GM19324 (cell line): ENCODE data around the gene TMEM100.

Experiments
- ATAC-seq: cut with Tn5 transposase; IDR thresholded peaks from one replicate; pipeline ENCODE4 v1.9.1; 2021; ENCODE audit warnings: mild to moderate bottlenecking, moderate library complexity; ENCODE audit not compliant: unreplicated experiment, low FRiP score

The TMEM100 gene

GRCh38 chr17:55720919-55721836 lies 1.5 kb downstream of the TMEM100 start:
- ATAC-seq: no peak

DNA sequence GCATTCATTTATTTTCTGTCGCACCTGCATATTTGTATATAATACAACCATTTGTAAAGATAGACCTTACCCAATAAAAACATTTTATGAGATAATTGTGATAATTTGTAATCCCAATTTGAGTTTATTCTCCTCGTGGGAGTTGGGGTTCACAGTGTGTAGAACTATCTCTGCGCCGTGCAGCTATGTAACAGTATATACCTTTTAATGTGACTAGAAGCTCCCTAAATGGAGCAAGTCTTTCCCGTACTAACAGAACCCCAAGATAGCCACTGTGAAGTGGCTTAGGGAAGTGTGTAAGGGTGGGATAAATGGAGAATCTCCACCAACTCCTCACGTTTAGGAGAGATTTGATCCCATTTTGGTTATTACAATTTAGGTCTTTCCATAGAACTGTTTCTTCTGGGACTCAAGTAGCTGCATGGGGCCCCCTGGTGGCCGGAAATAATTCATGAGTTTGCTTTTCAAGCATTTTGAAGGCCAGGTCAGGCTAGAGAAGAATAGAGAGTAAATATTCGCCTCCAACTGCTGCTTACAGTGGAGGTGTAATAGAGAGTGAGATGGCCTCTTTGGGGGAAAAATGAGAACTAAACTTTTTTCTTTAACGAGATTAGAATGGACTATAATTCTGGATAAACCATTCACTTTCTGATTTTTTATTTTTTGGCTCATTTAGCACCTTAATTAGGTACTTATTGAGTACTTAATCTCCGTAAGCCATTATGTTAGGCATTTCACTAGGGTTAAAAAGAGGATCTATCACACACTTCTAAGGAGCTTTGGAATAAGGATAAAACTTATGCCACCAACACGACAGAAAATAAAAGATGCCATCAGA lies 4.5 kb downstream of the TMEM100 start:
- no peak for ATAC-seq

DNA sequence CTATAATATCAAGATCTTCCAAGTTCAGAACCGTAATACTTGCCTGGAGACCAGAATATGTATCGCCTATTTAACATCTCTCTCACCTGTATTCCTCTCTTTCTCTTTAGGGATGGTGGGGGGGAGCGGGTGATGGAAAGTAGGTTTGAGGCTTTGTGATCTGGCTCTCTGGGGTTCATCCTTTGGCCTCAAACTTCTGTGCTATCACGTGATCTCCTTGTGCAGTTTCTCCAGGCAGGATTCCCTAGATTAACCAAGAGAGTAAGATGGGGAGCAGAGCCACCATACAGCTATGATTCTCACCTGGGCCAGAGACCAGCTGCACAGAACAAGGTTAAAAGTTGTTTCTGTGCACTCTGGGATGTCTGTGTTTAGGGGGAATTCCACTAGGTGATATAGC lies 5.2 kb downstream of the TMEM100 start:
- ATAC-seq: no peak

- ATAC-seq: no peak
These were observed 11.7 kb downstream of the TMEM100 start for GRCh38 chr17:55710829-55711496.

GRCh38 chr17:55710410-55710809 lies 12.3 kb downstream of the TMEM100 start:
- ATAC-seq: no peak

DNA sequence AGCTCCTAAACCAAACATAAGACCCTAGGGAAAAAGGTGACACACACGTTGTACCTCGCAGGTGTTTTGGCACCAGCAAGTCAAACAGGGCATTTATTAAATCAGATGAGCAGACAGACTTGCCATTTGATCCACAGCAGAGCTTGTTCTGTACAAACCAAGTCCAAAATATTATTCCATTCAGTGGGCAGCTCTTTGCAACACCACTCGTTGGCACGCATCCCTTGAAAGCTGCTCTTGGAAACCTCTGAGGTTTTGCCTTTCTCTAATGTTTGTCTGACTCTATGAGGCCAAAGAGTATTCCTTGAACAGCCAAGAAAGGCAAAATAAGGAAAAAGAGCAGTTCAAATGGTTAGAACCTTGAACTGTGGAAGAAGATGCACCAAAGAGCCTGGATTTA lies 12.7 kb downstream of the TMEM100 start:
- no peak for ATAC-seq

GRCh38 chr17:55709440-55709839 lies 13.2 kb downstream of the TMEM100 start:
- no peak for ATAC-seq

DNA sequence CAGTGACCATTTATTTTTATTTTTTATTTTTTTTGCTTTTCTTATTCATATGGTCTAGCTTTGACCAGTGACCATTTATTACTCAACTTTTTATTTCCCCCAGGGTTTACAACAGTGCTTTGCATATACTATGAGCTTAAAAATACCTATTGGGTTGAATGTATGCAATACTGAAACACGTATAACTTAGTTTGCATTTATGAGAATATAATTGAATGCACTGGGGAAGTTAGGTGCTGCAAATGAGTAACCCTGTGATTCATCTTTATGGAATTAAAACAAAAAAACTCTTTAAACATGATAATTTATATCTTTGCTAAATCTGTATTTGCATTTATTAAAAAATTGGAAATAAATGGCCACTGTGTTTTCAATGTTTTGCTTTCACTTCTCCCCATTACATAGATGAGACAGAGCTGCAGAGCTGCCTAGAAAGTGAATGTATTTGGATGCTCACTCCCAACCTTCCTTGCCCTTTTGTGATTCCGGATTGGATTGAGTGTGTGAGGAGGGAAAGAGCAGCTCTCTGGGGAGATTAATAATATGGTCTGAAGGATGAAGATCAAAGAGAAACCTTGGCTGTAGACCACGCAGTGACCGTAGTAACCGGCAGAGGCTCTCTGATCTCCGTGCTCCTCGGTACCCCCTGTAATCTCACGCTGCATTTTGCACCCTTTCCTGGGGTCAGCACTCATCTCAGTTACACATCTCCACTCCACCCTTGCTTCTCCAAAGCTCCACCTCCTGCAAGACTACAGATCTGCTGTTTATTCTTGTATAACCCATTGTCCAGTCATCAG lies 14.3 kb downstream of the TMEM100 start:
- no peak for ATAC-seq

DNA sequence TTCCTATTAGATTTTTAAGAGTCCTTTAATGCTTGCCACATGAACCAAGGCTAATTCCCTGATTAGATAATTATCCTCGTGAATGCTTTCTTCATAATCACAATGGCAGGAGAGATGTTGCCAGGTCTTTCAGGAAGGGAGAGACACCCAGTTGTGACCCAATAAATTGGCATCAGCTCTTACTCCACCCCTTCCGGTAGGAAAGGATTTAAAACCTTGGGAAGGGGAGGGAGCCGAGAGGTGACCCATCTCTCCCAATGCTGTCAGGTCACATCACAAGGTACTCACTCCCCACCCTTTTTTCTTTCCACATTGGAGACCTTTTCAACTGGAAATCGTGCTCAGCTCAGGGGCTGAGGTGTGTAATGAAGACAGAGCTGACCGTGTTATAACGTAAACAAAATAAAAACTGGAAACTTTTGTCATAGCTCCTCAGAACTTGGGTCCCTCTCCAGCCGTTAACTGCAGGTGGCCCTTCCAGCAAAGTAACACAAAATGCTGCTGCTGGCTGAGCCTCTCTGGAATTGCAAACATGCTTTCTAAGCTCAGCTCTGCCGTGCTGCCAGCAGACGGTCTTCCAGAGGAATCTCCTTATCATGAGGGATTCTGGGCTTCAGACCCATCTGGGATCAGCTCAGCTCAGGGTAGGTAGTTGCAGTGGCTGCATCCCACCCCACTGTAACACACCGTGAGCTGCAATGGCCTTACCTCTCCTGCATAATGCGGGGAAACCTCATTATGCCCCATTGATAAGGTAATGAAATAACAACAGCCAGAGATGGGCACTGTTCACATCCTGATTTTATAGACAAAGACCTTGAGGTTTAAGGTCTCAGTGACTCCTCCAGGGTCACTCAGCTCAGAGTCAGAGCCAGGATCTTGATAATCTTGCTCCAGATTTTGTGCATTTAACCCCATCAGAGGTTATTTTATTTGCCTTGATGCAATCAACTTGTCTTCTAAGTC lies 15.6 kb downstream of the TMEM100 start:
- ATAC-seq: no peak

- ATAC-seq: no peak
These were observed 16.8 kb downstream of the TMEM100 start for GRCh38 chr17:55705847-55706246.

DNA sequence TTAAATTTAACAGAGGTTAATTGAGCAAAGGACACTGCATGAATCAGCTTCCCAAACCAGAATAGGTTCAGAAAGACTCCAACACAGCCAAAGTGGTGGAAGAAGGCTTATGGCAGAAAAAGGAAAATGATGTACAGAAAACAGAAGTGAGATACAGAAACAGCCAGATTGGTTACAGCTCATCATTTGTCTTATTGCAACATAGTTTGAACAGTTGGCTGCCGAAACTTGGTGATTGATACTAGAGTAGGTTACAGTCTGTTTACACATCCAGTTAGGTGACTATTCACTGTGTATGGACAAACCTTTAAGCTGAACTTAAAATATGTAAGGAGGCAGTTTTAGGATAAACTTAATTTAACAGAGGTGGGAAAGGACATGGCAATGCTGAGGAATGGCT lies 18.3 kb downstream of the TMEM100 start:
- no peak for ATAC-seq

DNA sequence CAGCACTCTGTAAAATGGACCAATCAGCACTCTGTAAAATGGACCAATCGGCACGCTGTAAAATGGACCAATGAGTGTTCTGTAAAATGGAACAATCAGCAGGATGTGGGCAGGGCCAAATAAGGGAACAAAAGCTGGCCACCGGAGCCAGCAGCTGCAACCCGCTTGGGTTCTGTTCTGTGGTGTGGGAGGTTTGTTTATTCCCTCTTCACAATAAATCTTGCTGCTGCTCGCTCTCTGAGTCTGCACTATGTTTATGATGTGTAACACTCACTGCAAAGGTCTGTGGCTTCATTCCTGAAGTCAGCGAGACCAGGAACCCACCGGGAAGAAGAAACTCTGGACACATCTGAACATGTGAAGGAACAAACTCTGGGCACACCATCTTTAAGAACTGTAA lies 20.5 kb downstream of the TMEM100 start:
- no peak for ATAC-seq

DNA sequence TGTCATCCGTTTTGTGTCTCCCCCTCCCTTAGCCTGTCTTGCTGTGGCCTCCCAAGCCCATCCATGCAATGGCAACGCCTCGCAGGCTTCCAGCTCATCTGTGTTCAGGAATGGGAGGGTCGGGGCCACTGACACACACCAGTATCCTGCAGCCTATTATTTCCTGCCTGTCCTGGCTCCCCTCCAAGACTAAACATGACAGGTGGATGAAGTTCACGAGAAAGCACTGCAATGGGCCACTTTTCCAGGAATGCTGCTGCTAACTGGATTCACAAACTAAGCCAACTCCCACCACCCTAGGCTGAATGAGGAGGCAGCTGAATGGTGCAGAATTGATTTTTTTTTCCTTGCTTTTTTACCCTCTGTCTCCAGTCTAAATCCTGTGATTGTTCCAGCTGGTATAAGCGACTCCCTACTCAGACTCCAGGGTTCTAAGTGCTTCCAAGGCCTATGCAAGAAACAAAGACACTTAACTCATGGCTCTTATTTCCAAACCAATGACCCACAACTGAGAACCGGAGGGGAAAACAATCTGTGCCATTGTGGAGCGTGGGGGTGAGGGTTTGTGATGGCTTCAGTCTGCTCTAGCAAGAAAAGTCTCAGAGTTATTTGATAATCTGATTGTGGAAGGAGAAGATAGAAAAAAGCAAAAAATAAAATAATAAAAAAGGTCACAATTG lies 23.3 kb downstream of the TMEM100 start:
- ATAC-seq: no peak

- ATAC-seq: no peak
These were observed 28.3 kb downstream of the TMEM100 start for GRCh38 chr17:55694286-55694910.

DNA sequence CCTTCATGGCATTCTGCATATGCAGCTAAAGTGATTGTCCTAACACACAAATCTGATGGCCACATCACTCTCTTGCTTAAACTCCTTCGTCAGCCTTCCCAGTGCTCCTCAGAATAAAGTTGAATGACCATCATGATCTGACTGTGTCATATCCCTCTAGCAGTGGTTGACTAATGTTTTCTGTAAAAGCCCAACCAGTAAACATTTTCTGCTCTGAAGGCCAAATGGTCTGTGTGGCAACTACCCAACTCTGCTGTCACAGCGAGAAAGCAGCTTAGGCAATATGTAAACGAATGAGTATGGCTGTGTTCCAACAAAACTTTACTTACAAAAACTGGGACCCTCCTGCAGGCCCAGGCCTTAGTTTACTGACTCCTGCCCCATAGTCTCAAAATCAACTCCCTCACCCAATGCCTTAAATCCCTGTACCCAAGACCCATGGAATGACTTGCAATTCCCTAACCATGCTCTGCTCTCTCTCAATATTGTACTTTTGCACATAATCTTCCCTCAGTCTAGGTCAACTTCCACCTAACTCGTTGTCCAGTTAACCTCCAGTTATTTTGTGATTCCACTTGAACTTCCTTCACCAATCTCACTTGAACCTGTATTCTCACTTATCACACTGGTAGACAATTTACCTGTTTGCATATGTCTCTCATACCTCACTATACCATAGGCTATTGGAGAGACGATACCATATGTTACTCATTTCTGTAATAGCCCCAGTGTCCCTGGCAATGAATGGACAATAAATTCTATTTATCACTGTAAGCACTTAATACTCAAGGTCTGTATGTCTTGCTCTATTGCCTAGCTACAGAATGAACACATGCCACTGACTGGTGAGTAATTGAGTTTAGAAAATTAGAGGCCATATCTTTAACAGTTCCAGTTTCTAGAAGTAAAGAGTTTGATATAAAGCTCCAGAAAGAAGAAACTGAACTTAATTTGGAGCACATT lies 29.1 kb downstream of the TMEM100 start:
- ATAC-seq: no peak

DNA sequence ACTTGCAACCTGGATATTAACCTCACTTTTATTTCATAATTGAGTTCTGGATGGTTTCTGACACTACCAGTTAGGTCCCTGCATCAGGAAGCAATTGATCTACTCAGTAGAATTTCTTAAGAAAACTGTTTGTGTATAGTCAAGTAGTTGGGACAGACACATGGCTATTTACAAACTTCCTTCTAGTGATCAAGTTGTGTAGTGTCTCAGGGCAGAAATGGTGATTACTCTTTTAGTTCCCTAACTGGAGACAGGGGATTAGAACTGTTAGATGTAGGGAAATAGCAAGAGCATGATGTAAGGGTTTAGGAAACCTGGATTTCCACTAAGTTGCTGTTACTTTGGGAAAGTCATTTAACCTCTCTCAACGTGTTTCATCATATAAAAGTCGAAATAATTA lies 30.4 kb downstream of the TMEM100 start:
- ATAC-seq: no peak

GRCh38 chr17:55691666-55692065 lies 31.0 kb downstream of the TMEM100 start:
- ATAC-seq: no peak
